Fibroblast of lung (primary cell): ENCODE measurements around the gene SLC38A3. TPM values are rescaled to one million over a fixed set of nuclear protein-coding genes. Genes with fewer than 3 reads are reported as not detected.
A peak's percentile ranks its signal among the peaks of the same experiment; 100 is the strongest.

ENCODE experiments used
- DNase-seq, 2 donors: peaks; one replicate each; pipeline versions ENCODE4 v3.0.0 to v3.0.0-alpha.2; 2010; ENCODE audit warnings: low read depth in 2 of 2
- H2AFZ ChIP-seq: 2 replicates; pipeline ENCODE4 v1.5.1; 2012; ENCODE audit warnings: low read length, control low read depth, inconsistent platforms
- H3K27ac ChIP-seq: 2 replicates; pipeline ENCODE4 v1.5.1; 2011; ENCODE audit warnings: low read length, control low read depth; ENCODE audit not compliant: insufficient read depth
- H3K27me3 ChIP-seq: 2 replicates; pipeline ENCODE4 v1.5.1; 2011; ENCODE audit warnings: mild to moderate bottlenecking, low read length; ENCODE audit not compliant: control insufficient read depth, insufficient read depth
- H3K36me3 ChIP-seq: 2 replicates; pipeline ENCODE4 v1.5.1; 2011; ENCODE audit warnings: low read length; ENCODE audit not compliant: control insufficient read depth, insufficient read depth
- H3K4me1 ChIP-seq: 2 replicates; pipeline ENCODE4 v1.5.1; 2011; ENCODE audit warnings: low read length; ENCODE audit not compliant: control insufficient read depth, insufficient read depth; ENCODE audit errors: extremely low read depth
- H3K4me2 ChIP-seq: 2 replicates; pipeline ENCODE4 v1.5.1; 2011; ENCODE audit warnings: low read length, control low read depth; ENCODE audit not compliant: insufficient read depth; ENCODE audit errors: extremely low read depth
- H3K4me3 ChIP-seq, 4 experiments: fragments of 200-600 bp in 1 of 4; sonication (generic) in 1 of 4; replicated peaks in 1 of 4; 2 replicates each; pipeline ENCODE4 v1.5.1; 2011 to 2016; ENCODE audit warnings: low read length in 4 of 4, low read depth in 3 of 4, mild to moderate bottlenecking in 3 of 4, control low read depth in 2 of 4, inconsistent platforms in 1 of 4, mixed read lengths in 1 of 4; ENCODE audit not compliant: insufficient read depth in 1 of 4; ENCODE audit errors: control extremely low read depth in 1 of 4
- H3K79me2 ChIP-seq: 2 replicates; pipeline ENCODE4 v1.5.1; 2012; ENCODE audit warnings: mild to moderate bottlenecking, low read length, inconsistent platforms; ENCODE audit not compliant: control insufficient read depth, insufficient read depth
- H3K9ac ChIP-seq: 2 replicates; pipeline ENCODE4 v1.5.1; 2011; ENCODE audit warnings: mild to moderate bottlenecking, low read length, control low read depth; ENCODE audit not compliant: insufficient read depth
- H3K9me3 ChIP-seq: 2 replicates; pipeline ENCODE4 v1.5.1; 2012; ENCODE audit warnings: low read depth, low read length; ENCODE audit not compliant: control insufficient read depth, insufficient read depth
- H4K20me1 ChIP-seq: 2 replicates; pipeline ENCODE4 v1.5.1; 2011; ENCODE audit warnings: low read length; ENCODE audit not compliant: control insufficient read depth, insufficient read depth; ENCODE audit errors: extremely low read depth
- CTCF ChIP-seq, 2 donors: IDR thresholded peaks in 1 of 2; conservative IDR thresholded peaks in 1 of 2; 1 replicate in 1 of 2; 2 replicates in 1 of 2; pipeline ENCODE4 v1.5.1; 2011 to 2012; ENCODE audit warnings: low read length in 2 of 2, control low read depth in 1 of 2, inconsistent platforms in 1 of 2, low read depth in 1 of 2, mild to moderate bottlenecking in 1 of 2
- EZH2 ChIP-seq: IDR thresholded peaks from 2 replicates; pipeline ENCODE4 v1.5.1; 2012; ENCODE audit warnings: low read length, control low read depth, mild to moderate bottlenecking; ENCODE audit errors: missing control alignments
- polyA plus RNA-seq, 2 donors: library from polyadenylated mRNA; depleted of rRNA in 1 of 2; stranded (reverse) in 1 of 2; unstranded in 1 of 2; fragments of >200 nt; gene quantifications; 2 replicates each; pipeline ENCODE4 v1.2.1, GENCODE V29; 2011 to 2012; ENCODE audit warnings: missing spikeins in 1 of 2
- total RNA-seq: library from RNA; depleted of rRNA; stranded (reverse); fragments of >200 nt; gene quantifications from 2 replicates; pipeline ENCODE4 v1.2.1, GENCODE V29; 2014

SLC38A3 gene
- total and polyA plus RNA-seq, 2 donors (not counting 1 experiment from before 2014, with no cell fraction given) = 0.02 TPM; not detected in 1

- no peak for TF ChIP-seq CTCF (conservative IDR thresholded peaks at IDR 0.05 in 1 of 2, IDR thresholded peaks at IDR 0.05 in 1 of 2; ENCODE audit: low read depth in 1 of 2, low read length in 2 of 2)
- TF ChIP-seq EZH2 = no peak
- H3K4me2 ChIP-seq = peak overlapping the region; percentile 49
- H2AFZ ChIP-seq = peak overlapping the region; percentile 41
- H3K4me3 ChIP-seq = peak overlapping the region; percentile 38 to 69 (median 53)
- peak; percentile 32 to 45 for DNase-seq
- peaks cover 10% of the 10 kb centered on the region for H3K4me1 ChIP-seq
- peak overlapping the region; percentile 46 for H3K9ac ChIP-seq
- no peaks in the 10 kb centered on the region for H4K20me1 ChIP-seq
- H3K36me3 ChIP-seq = no peaks in the 10 kb centered on the region
- no peaks in the 10 kb centered on the region for H3K79me2 ChIP-seq
- H3K27me3 ChIP-seq = peaks cover 6% of the 10 kb centered on the region
- H3K27ac ChIP-seq = no peak overlapping the region
- H3K9me3 ChIP-seq = no peaks in the 10 kb centered on the region
Observed at GRCh38 chr3:50156549-50157493, 48.2 kb upstream of the SLC38A3 start.

- no peak overlapping the region for H2AFZ ChIP-seq
- no peak for TF ChIP-seq EZH2
- no peaks in the 10 kb centered on the region for H3K79me2 ChIP-seq
- no peak overlapping the region for H3K27ac ChIP-seq
- no peak overlapping the region for H3K4me3 ChIP-seq
- H3K4me1 ChIP-seq = peaks cover 10% of the 10 kb centered on the region
- no peak overlapping the region for H3K4me2 ChIP-seq
- no peaks in the 10 kb centered on the region for H3K36me3 ChIP-seq
- no peaks in the 10 kb centered on the region for H4K20me1 ChIP-seq
- peak in 1 of 2 donors; percentile 49 for DNase-seq
- no peaks in the 10 kb centered on the region for H3K9me3 ChIP-seq
- peaks cover 6% of the 10 kb centered on the region for H3K27me3 ChIP-seq
- H3K9ac ChIP-seq = no peak overlapping the region
Observed at GRCh38 chr3:50157827-50158529, 47.1 kb upstream of the SLC38A3 start.

GRCh38 chr3:50158530-50159146, 46.4 kb upstream of the SLC38A3 start:
- Histone ChIP-seq H3K9ac (no peak overlapping the region), H3K4me2 (no peak overlapping the region), H3K9me3 (no peaks in the 10 kb centered on the region)

More at GRCh38 chr3:50158530-50159146, 46.4 kb upstream of the SLC38A3 start:
- Histone ChIP-seq H3K36me3 (no peaks in the 10 kb centered on the region), H3K4me3 (no peak overlapping the region), H2AFZ (no peak overlapping the region), H3K27ac (no peak overlapping the region), H3K4me1 (peaks cover 14% of the 10 kb centered on the region), H4K20me1 (no peaks in the 10 kb centered on the region), H3K79me2 (no peaks in the 10 kb centered on the region), H3K27me3 (peaks cover 6% of the 10 kb centered on the region)
- TF ChIP-seq CTCF (conservative IDR thresholded peaks at IDR 0.05 in 1 of 2, IDR thresholded peaks at IDR 0.05 in 1 of 2; ENCODE audit: low read depth in 1 of 2, low read length in 2 of 2) (no peak), EZH2 (no peak)
- no peak for DNase-seq
